MM.1S (cell line): ENCODE data around the gene BZW2.

Experiments used
- DNase-seq: peaks from one replicate; pipeline ENCODE4 v3.0.0-alpha.2; 2015
- H2AFZ ChIP-seq: fragments of 300-600 bp; sonication (generic); 2 replicates; pipeline ENCODE4 v1.6.0; 2016; ENCODE audit warnings: antibody characterized with exemption, low read length
- H3F3A ChIP-seq: fragments of 300-600 bp; sonication (generic); 2 replicates; pipeline ENCODE4 v1.6.1; 2016; ENCODE audit warnings: mild to moderate bottlenecking, antibody characterized with exemption, low read length, moderate library complexity, mixed read lengths; ENCODE audit not compliant: insufficient read depth
- H3K27ac ChIP-seq: fragments of 300-600 bp; sonication (generic); 2 replicates; pipeline ENCODE4 v1.5.1; 2016; ENCODE audit warnings: mild to moderate bottlenecking, low read length
- H3K27me3 ChIP-seq: fragments of 300-600 bp; sonication (generic); replicated peaks from 2 replicates; pipeline ENCODE4 v1.6.0; 2016; ENCODE audit warnings: low read length; ENCODE audit not compliant: insufficient read depth
- H3K36me3 ChIP-seq: fragments of 300-600 bp; sonication (generic); replicated peaks from 2 replicates; pipeline ENCODE4 v1.6.1; 2016; ENCODE audit warnings: mild to moderate bottlenecking, low read length, mixed read lengths; ENCODE audit not compliant: insufficient read depth
- H3K4me1 ChIP-seq: fragments of 300-600 bp; sonication (generic); 2 replicates; pipeline ENCODE4 v1.6.1; 2016; ENCODE audit warnings: low read length, mixed read lengths
- H3K4me2 ChIP-seq: fragments of 300-600 bp; sonication (generic); 2 replicates; pipeline ENCODE4 v1.6.0; 2016; ENCODE audit warnings: low read depth, low read length
- H3K4me3 ChIP-seq: fragments of 300-600 bp; sonication (generic); 2 replicates; pipeline ENCODE4 v1.5.1; 2016; ENCODE audit warnings: low read length, mixed read lengths
- H3K79me2 ChIP-seq: fragments of 300-600 bp; sonication (generic); 2 replicates; pipeline ENCODE4 v1.6.1; 2016; ENCODE audit warnings: mixed run types, low read length, mixed read lengths
- H3K9ac ChIP-seq: fragments of 300-600 bp; sonication (generic); 2 replicates; pipeline ENCODE4 v1.6.1; 2016; ENCODE audit warnings: low read length, mixed read lengths
- H3K9me2 ChIP-seq: fragments of 300-600 bp; sonication (generic); replicated peaks from 2 replicates; pipeline ENCODE4 v1.6.1; 2016; ENCODE audit warnings: mild to moderate bottlenecking, low read length, mixed read lengths; ENCODE audit not compliant: insufficient read depth
- H3K9me3 ChIP-seq: fragments of 300-600 bp; sonication (generic); replicated peaks from 2 replicates; pipeline ENCODE4 v1.6.1; 2016; ENCODE audit warnings: mild to moderate bottlenecking, low read length, mixed read lengths; ENCODE audit not compliant: insufficient read depth
- H4K20me1 ChIP-seq: fragments of 300-600 bp; sonication (generic); 2 replicates; pipeline ENCODE4 v1.6.1; 2016; ENCODE audit warnings: mild to moderate bottlenecking, low read length, moderate library complexity, mixed read lengths; ENCODE audit not compliant: insufficient read depth
- EZH2 ChIP-seq: fragments of 300-600 bp; sonication (generic); optimal IDR thresholded peaks from 2 replicates; pipeline ENCODE3; 2017; ENCODE audit warnings: low read depth, mild to moderate bottlenecking, antibody characterized with exemption, low read length, mixed read lengths
- EZH2phosphoT487 ChIP-seq: fragments of 300-600 bp; sonication (generic); IDR thresholded peaks from 2 replicates; pipeline ENCODE4 v1.6.1; 2018; ENCODE audit warnings: antibody characterized with exemption, low read length
- TF ChIP-seq, protein P1 (sequence below): fragments of 300-600 bp; sonication (generic); IDR thresholded peaks from 2 replicates; pipeline ENCODE4 v1.5.1; 2016; ENCODE audit warnings: antibody characterized with exemption, low read length, mixed read lengths

The BZW2 gene

DNA sequence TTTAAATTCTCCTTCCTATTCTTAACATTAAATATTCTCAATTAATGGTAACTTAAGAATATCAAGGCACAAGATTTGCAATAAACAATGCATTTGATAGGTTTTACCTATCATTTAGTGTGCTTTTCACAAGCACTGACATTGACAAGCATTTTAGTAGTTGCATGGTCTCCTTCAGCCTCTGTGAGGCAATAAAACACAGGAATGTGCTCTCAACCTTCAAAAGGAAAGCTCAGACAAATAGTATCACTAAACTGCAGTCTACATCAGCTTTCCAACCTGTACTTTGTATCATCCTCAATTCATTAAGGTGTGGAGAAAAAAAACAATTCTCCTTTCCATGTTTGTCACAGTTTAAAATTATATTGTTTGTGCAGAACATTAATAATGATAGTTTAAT, 56.5 kb downstream of the BZW2 start:
- Histone ChIP-seq H3K4me3 (no peak overlapping the region), H3K4me2 (no peak overlapping the region), H2AFZ (no peak overlapping the region), H3F3A (no peaks in the 10 kb centered on the region), H3K36me3 (peaks cover 13% of the 10 kb centered on the region), H3K9ac (no peak overlapping the region), H3K9me3 (no peaks in the 10 kb centered on the region), H3K4me1 (no peaks in the 10 kb centered on the region), H3K27me3 (no peaks in the 10 kb centered on the region), H3K9me2 (no peaks in the 10 kb centered on the region), H4K20me1 (no peaks in the 10 kb centered on the region), H3K27ac (no peak overlapping the region), H3K79me2 (no peaks in the 10 kb centered on the region)
- TF ChIP-seq EZH2phosphoT487 (no peak), EZH2 (no peak)
- TF ChIP-seq, protein P1, sequence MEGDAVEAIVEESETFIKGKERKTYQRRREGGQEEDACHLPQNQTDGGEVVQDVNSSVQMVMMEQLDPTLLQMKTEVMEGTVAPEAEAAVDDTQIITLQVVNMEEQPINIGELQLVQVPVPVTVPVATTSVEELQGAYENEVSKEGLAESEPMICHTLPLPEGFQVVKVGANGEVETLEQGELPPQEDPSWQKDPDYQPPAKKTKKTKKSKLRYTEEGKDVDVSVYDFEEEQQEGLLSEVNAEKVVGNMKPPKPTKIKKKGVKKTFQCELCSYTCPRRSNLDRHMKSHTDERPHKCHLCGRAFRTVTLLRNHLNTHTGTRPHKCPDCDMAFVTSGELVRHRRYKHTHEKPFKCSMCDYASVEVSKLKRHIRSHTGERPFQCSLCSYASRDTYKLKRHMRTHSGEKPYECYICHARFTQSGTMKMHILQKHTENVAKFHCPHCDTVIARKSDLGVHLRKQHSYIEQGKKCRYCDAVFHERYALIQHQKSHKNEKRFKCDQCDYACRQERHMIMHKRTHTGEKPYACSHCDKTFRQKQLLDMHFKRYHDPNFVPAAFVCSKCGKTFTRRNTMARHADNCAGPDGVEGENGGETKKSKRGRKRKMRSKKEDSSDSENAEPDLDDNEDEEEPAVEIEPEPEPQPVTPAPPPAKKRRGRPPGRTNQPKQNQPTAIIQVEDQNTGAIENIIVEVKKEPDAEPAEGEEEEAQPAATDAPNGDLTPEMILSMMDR: no peak
- DNase-seq: no peak

DNA sequence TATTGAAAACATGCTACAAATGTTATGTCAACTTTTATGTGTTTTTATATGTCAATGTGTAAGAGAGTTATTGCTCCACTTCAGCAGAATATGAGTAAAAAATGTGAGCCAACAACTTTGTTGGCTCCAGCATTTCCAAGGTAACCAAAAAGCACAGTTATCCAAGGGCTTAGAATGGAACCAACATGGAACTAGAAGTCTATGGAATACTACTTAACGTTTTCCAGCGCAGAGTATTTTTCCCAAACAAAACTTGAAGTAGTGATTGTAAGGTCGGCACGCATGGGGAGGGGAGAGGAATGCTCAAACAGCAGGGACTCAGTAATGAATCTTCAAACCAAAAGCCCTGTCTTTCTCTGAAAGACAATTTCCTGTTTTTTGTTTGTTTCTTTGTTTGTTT, 62.5 kb downstream of the BZW2 start:
- H3F3A ChIP-seq: no peaks in the 10 kb centered on the region
- H3K4me1 ChIP-seq: no peaks in the 10 kb centered on the region
- H3K9me2 ChIP-seq: no peaks in the 10 kb centered on the region
- no peak overlapping the region for H3K9ac ChIP-seq
- DNase-seq: no peak
- no peak overlapping the region for H3K4me2 ChIP-seq
- no peaks in the 10 kb centered on the region for H3K27me3 ChIP-seq
- no peaks in the 10 kb centered on the region for H3K79me2 ChIP-seq
- no peak overlapping the region for H2AFZ ChIP-seq
- TF ChIP-seq EZH2: no peak
- TF ChIP-seq, protein P1: no peak
- TF ChIP-seq EZH2phosphoT487: no peak
- H3K36me3 ChIP-seq: peaks cover 3% of the 10 kb centered on the region
- H3K9me3 ChIP-seq: no peaks in the 10 kb centered on the region
- no peaks in the 10 kb centered on the region for H4K20me1 ChIP-seq
- H3K27ac ChIP-seq: no peak overlapping the region
- no peak overlapping the region for H3K4me3 ChIP-seq

DNA sequence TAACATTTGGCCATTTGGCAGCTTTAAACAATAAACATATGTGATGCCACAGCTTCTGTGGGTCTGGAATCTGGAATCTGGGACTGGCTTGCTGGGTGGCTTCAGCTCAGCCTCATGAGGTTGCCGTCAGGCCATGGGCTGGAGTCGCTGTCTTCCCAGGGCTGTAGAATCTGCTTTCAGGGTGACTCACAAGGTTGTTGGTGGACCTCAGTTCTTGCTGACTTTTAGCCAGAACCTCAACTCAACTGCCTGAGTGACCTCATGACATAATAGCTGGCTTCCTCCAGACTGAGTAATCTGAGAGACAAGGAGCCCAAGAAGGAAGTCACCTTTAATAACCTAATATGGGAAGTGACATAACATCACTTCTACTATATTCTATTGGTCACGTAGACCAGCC, 63.0 kb downstream of the BZW2 start:
- no peaks in the 10 kb centered on the region for H3K9me3 ChIP-seq
- H3K4me3 ChIP-seq: no peak overlapping the region
- no peaks in the 10 kb centered on the region for H4K20me1 ChIP-seq
- no peak overlapping the region for H3K9ac ChIP-seq
- no peak overlapping the region for H2AFZ ChIP-seq
- no peaks in the 10 kb centered on the region for H3K27me3 ChIP-seq
- H3K36me3 ChIP-seq: peaks cover 3% of the 10 kb centered on the region
- no peaks in the 10 kb centered on the region for H3F3A ChIP-seq
- no peak for DNase-seq
- no peaks in the 10 kb centered on the region for H3K9me2 ChIP-seq
- no peak overlapping the region for H3K27ac ChIP-seq
- TF ChIP-seq EZH2 (no peak), EZH2phosphoT487 (no peak)
- TF ChIP-seq, protein P1: no peak
- no peak overlapping the region for H3K4me2 ChIP-seq
- no peaks in the 10 kb centered on the region for H3K4me1 ChIP-seq
- no peaks in the 10 kb centered on the region for H3K79me2 ChIP-seq
